VCaP (cell line): ENCODE measurements around the gene GJC1.

ENCODE experiments used
- H3K27ac ChIP-seq: fragments of 450-650 bp; 2 replicates; pipeline ENCODE4 v1.5.1; 2017
- CTCF ChIP-seq: fragments of 450-650 bp; conservative IDR thresholded peaks from 2 replicates; pipeline ENCODE4 v1.5.1; 2017; ENCODE audit warnings: mild to moderate bottlenecking, moderate library complexity

The GJC1 gene

GRCh38 chr17:44867841-44868240 lies 37.8 kb upstream of the GJC1 start:
- TF ChIP-seq CTCF, result no peak
- H3K27ac ChIP-seq, result no peak overlapping the region

- peak overlapping the region; percentile 5; the same call in 1 of the 2 replicates for H3K27ac ChIP-seq
- TF ChIP-seq CTCF, result no peak
These were observed 35.8 kb upstream of the GJC1 start for GRCh38 chr17:44865931-44866330.

- TF ChIP-seq CTCF, result peak; percentile 95
- peak overlapping the region; percentile 5; the same call in 1 of the 2 replicates for H3K27ac ChIP-seq
These were observed 35.2 kb upstream of the GJC1 start for GRCh38 chr17:44865231-44865660.

- no peak overlapping the region for H3K27ac ChIP-seq
- TF ChIP-seq CTCF, result no peak
These were observed 34.7 kb upstream of the GJC1 start for GRCh38 chr17:44864831-44865230.

GRCh38 chr17:44863061-44863918 lies 33.2 kb upstream of the GJC1 start:
- no peak overlapping the region for H3K27ac ChIP-seq
- TF ChIP-seq CTCF, result no peak

- no peak for TF ChIP-seq CTCF
- no peak overlapping the region for H3K27ac ChIP-seq
These were observed 32.3 kb upstream of the GJC1 start for GRCh38 chr17:44862278-44862914.

- TF ChIP-seq CTCF, result no peak
- H3K27ac ChIP-seq, result no peak overlapping the region
These were observed 29.6 kb upstream of the GJC1 start for GRCh38 chr17:44859701-44860100.
